ENCODE data around the gene ADORA2A. TPM values are rescaled to one million over a fixed set of nuclear protein-coding genes. Genes with fewer than 3 reads are reported as not detected.

ADORA2A gene
- total RNA-seq, 2 experiments from 2014 or later = 30.5 to 33.0 TPM

GRCh38 chr22:24466716-24467328, 39.4 kb downstream of the ADORA2A start:
- Mint-ChIP-seq H3K27ac (no peak overlapping the region), H3K9me3 (no peaks in the 10 kb centered on the region), H3K4me3 (no peak overlapping the region), H3K27me3 (no peaks in the 10 kb centered on the region), H3K36me3 (no peaks in the 10 kb centered on the region), H3K4me1 (ENCODE audit: low read depth) (peaks cover 6% of the 10 kb centered on the region)
- ChIA-PET POLR2A (no interaction called here), CTCF (no interaction called here)
- intact Hi-C loops (cut with micrococcal nuclease) = no loop called here
- DNase-seq = no peak

DNA sequence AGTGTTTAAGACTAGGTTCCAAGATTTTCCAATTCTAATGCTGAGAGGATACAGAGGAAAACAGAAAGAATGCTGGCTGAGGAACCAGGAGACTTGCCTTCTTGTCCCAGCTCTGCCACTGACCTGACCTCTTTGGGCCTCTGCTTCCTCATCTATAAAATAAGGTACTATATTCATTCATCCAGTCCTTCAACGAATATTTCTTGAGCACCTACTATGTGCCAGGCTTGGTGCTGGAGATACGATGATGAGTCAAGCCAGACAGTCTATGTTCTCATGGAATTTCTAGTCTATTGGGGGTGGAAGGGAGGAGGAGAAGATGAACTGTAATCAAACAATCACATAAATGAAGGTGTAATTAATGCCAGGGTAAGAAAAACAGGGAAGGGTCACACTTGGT, 39.9 kb downstream of the ADORA2A start:
- H3K27ac Mint-ChIP-seq = no peak overlapping the region
- H3K36me3 Mint-ChIP-seq = no peaks in the 10 kb centered on the region
- peaks cover 6% of the 10 kb centered on the region for H3K4me1 Mint-ChIP-seq (ENCODE audit: low read depth)
- no peak for DNase-seq
- intact Hi-C loops (cut with micrococcal nuclease) = no loop called here
- no peaks in the 10 kb centered on the region for H3K27me3 Mint-ChIP-seq
- CTCF ChIA-PET = interaction anchor here (0.6 kb wide), 1 partner anchor 225 kb away, joined by 3 read pairs; no protein-coding TSS in a partner anchor
- no peak overlapping the region for H3K4me3 Mint-ChIP-seq
- POLR2A ChIA-PET = no interaction called here
- H3K9me3 Mint-ChIP-seq = no peaks in the 10 kb centered on the region

- Mint-ChIP-seq H3K36me3 (no peaks in the 10 kb centered on the region), H3K9me3 (peaks cover 4% of the 10 kb centered on the region), H3K4me1 (ENCODE audit: low read depth) (no peaks in the 10 kb centered on the region), H3K27ac (no peak overlapping the region), H3K27me3 (no peaks in the 10 kb centered on the region), H3K4me3 (no peak overlapping the region)
- ChIA-PET POLR2A (no interaction called here), CTCF (interaction anchor here (1.5 kb wide), 1 partner anchor 11 kb away, joined by 3 read pairs; no protein-coding TSS in a partner anchor)
- DNase-seq = no peak
- intact Hi-C loops (cut with micrococcal nuclease) = no loop called here
Observed at GRCh38 chr22:24471570-24471969, 44.2 kb downstream of the ADORA2A start.

DNA sequence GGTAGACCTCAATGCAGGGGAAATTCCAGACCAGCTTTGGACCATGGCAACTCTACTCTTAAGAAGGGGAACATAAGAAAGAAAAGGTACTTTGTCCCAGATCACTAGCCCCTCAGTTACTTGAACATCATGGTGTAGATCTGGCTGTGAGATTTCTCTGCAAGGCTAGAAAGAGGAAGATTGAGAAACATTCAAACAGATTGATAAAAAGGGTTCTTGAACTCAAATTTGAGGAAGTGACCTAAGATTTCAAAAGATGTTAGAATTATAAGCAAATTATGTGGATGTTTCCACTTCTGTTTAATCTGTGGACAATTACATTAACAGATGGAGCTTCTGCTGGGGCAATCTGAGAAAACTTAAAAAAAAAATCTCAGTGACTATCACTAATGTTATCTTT, 45.9 kb downstream of the ADORA2A start:
- POLR2A ChIA-PET = no interaction called here
- Mint-ChIP-seq H3K4me3 (no peak overlapping the region), H3K4me1 (ENCODE audit: low read depth) (no peaks in the 10 kb centered on the region), H3K9me3 (peaks cover 4% of the 10 kb centered on the region), H3K27ac (no peak overlapping the region), H3K27me3 (no peaks in the 10 kb centered on the region), H3K36me3 (no peaks in the 10 kb centered on the region)
- CTCF ChIA-PET = no interaction called here
- no peak for DNase-seq
- intact Hi-C loops (cut with micrococcal nuclease) = no loop called here

GRCh38 chr22:24474221-24474620, 46.8 kb downstream of the ADORA2A start:
- DNase-seq = no peak
- peaks cover 4% of the 10 kb centered on the region for H3K9me3 Mint-ChIP-seq
- POLR2A ChIA-PET = no interaction called here
- no peaks in the 10 kb centered on the region for H3K4me1 Mint-ChIP-seq (ENCODE audit: low read depth)
- intact Hi-C loops (cut with micrococcal nuclease) = no loop called here
- no peaks in the 10 kb centered on the region for H3K36me3 Mint-ChIP-seq
- H3K27ac Mint-ChIP-seq = no peak overlapping the region
- CTCF ChIA-PET = no interaction called here
- H3K27me3 Mint-ChIP-seq = no peaks in the 10 kb centered on the region
- no peak overlapping the region for H3K4me3 Mint-ChIP-seq

DNA sequence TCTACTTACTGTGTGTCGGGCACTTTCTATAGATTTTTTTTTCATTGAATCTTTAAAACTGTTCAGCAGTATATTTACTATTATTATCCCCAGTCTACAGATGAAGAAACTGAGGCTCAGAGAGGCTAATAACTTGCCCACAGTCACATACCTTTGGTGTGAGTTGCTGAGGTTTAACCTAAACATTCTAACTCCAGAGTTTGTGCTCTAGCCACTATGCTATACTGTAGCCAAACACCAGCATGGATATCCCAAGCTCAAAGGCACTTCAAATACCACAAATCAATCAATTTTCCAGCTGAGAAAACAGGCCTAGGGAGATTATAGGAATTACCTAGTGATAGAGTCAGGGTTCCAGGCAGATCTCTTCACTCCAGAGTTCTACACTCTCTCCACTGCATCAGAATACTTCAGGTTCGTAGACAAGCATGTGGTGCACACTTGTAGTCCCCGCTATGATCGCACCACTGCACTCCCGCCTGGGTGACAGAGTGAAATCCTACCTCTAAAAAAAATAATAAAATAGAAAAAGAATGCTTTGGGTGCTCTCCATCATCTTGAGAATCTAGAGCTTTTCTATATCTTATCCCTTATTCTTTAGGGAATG, 47.4 kb downstream of the ADORA2A start:
- Mint-ChIP-seq H3K27me3 (no peaks in the 10 kb centered on the region), H3K4me1 (ENCODE audit: low read depth) (no peaks in the 10 kb centered on the region), H3K27ac (no peak overlapping the region), H3K9me3 (peaks cover 4% of the 10 kb centered on the region), H3K4me3 (no peak overlapping the region), H3K36me3 (no peaks in the 10 kb centered on the region)
- CTCF ChIA-PET = no interaction called here
- POLR2A ChIA-PET = no interaction called here
- no peak for DNase-seq
- intact Hi-C loops (cut with micrococcal nuclease) = no loop called here

GRCh38 chr22:24481641-24482040, 54.2 kb downstream of the ADORA2A start:
- CTCF ChIA-PET = no interaction called here
- Mint-ChIP-seq H3K36me3 (no peaks in the 10 kb centered on the region), H3K4me1 (ENCODE audit: low read depth) (peaks cover 17% of the 10 kb centered on the region), H3K9me3 (no peaks in the 10 kb centered on the region), H3K27ac (no peak overlapping the region), H3K27me3 (no peaks in the 10 kb centered on the region), H3K4me3 (no peak overlapping the region)
- POLR2A ChIA-PET = no interaction called here
- intact Hi-C loops (cut with micrococcal nuclease) = no loop called here
- DNase-seq = no peak

GRCh38 chr22:24482575-24482974, 55.2 kb downstream of the ADORA2A start:
- no peaks in the 10 kb centered on the region for H3K27me3 Mint-ChIP-seq
- CTCF ChIA-PET = interaction anchor here (0.8 to 1.9 kb wide), 3 partner anchors 48 to 156 kb away, joined by 3 to 5 read pairs (median 3); no protein-coding TSS in a partner anchor
- no peaks in the 10 kb centered on the region for H3K9me3 Mint-ChIP-seq
- no peak for DNase-seq
- POLR2A ChIA-PET = no interaction called here
- H3K27ac Mint-ChIP-seq = no peak overlapping the region
- no peaks in the 10 kb centered on the region for H3K36me3 Mint-ChIP-seq
- H3K4me1 Mint-ChIP-seq (ENCODE audit: low read depth) = peaks cover 25% of the 10 kb centered on the region
- H3K4me3 Mint-ChIP-seq = no peak overlapping the region
- intact Hi-C loops (cut with micrococcal nuclease) = no loop called here

- intact Hi-C loops (cut with micrococcal nuclease) = no loop called here
- H3K27ac Mint-ChIP-seq = no peak overlapping the region
- peaks cover 25% of the 10 kb centered on the region for H3K4me1 Mint-ChIP-seq (ENCODE audit: low read depth)
- ChIA-PET POLR2A (no interaction called here), CTCF (interaction anchor here (0.8 to 1.9 kb wide), 4 partner anchors 20 to 157 kb away, joined by 3 to 5 read pairs (median 4); no protein-coding TSS in a partner anchor)
- H3K27me3 Mint-ChIP-seq = no peaks in the 10 kb centered on the region
- no peak for DNase-seq
- H3K4me3 Mint-ChIP-seq = no peak overlapping the region
- no peaks in the 10 kb centered on the region for H3K9me3 Mint-ChIP-seq
- H3K36me3 Mint-ChIP-seq = no peaks in the 10 kb centered on the region
Observed at GRCh38 chr22:24482998-24483397, 55.6 kb downstream of the ADORA2A start.

GRCh38 chr22:24483976-24484545, 56.7 kb downstream of the ADORA2A start:
- no peak overlapping the region for H3K4me3 Mint-ChIP-seq
- ChIA-PET POLR2A (interaction anchor here (0.6 kb wide), 1 partner anchor 108 kb away, joined by 3 read pairs; no protein-coding TSS in a partner anchor), CTCF (interaction anchor here (0.9 to 1.9 kb wide), 4 partner anchors 19 to 49 kb away, joined by 3 to 5 read pairs (median 4); no protein-coding TSS in a partner anchor)
- H3K36me3 Mint-ChIP-seq = no peaks in the 10 kb centered on the region
- no peak for DNase-seq
- H3K4me1 Mint-ChIP-seq (ENCODE audit: low read depth) = peaks cover 25% of the 10 kb centered on the region
- H3K9me3 Mint-ChIP-seq = no peaks in the 10 kb centered on the region
- H3K27me3 Mint-ChIP-seq = no peaks in the 10 kb centered on the region
- intact Hi-C loops (cut with micrococcal nuclease) = no loop called here
- no peak overlapping the region for H3K27ac Mint-ChIP-seq

DNA sequence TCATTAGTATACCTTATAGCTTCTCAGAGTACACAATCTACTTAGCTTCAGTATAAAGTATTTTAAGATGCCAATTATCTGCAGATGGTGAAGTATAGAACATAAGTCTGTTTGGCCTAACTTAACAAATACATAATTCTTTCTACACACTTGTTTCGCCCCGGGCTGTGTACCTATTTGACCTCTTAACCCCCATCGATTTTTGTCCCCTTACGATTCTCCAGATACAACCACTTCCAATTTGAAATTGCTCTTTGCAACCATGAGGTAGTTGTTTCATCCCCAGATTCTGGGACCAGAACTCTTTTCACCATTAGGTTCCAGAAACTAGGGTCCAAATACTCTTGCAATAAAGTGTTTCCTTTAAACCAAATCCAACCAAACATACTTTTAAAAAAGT, 57.8 kb downstream of the ADORA2A start:
- Mint-ChIP-seq H3K27me3 (no peaks in the 10 kb centered on the region), H3K9me3 (no peaks in the 10 kb centered on the region), H3K36me3 (no peaks in the 10 kb centered on the region), H3K4me3 (no peak overlapping the region), H3K4me1 (ENCODE audit: low read depth) (peaks cover 25% of the 10 kb centered on the region), H3K27ac (no peak overlapping the region)
- ChIA-PET POLR2A (no interaction called here), CTCF (interaction anchor here (1.4 kb wide), 1 partner anchor 50 kb away, joined by 4 read pairs; no protein-coding TSS in a partner anchor)
- DNase-seq = no peak
- intact Hi-C loops (cut with micrococcal nuclease) = loop anchor here (5.0 kb wide), 1 partner anchor 378 kb away; no protein-coding TSS in a partner anchor

- no peaks in the 10 kb centered on the region for H3K9me3 Mint-ChIP-seq
Observed at GRCh38 chr22:24485608-24486007, 58.2 kb downstream of the ADORA2A start.

More at GRCh38 chr22:24485608-24486007, 58.2 kb downstream of the ADORA2A start:
- Mint-ChIP-seq H3K36me3 (no peaks in the 10 kb centered on the region), H3K27ac (no peak overlapping the region), H3K4me1 (ENCODE audit: low read depth) (peaks cover 25% of the 10 kb centered on the region), H3K27me3 (no peaks in the 10 kb centered on the region), H3K4me3 (no peak overlapping the region)
- intact Hi-C loops (cut with micrococcal nuclease) = loop anchor here (1.0 to 5.0 kb wide), 4 partner anchors 51 to 378 kb away; no protein-coding TSS in a partner anchor
- CTCF ChIA-PET = interaction anchor here (0.9 to 2.2 kb wide), 6 partner anchors 25 to 162 kb away, joined by 3 to 17 read pairs (median 6); partner anchors contain the start of gene ADORA2A
- POLR2A ChIA-PET = interaction anchor here (0.6 to 1.6 kb wide), 6 partner anchors 25 to 382 kb away, joined by 3 to 21 read pairs (median 4); partner anchors contain the start of genes ADORA2A and GUCD1
- no peak for DNase-seq
